K562 (cell line): ENCODE measurements around the gene AMELY. TPM values are rescaled to one million over a fixed set of nuclear protein-coding genes. Genes with fewer than 3 reads are reported as not detected.

Experiments used
- ATAC-seq: fragments of 200-7000 bp; cut with Tn5 transposase; 3 replicates; pipeline ENCODE4 v1.9.1; 2020; ENCODE audit warnings: moderate library complexity
- BruUV-seq: library from RNA; stranded (reverse); fragments of 400-500 nt; replicated peaks from 2 replicates; lab custom pipeline; 2021; lab: Mats Ljungman, UMichigan
- CTCF ChIA-PET: fragments of 300-600 bp; formaldehyde crosslinking; extraction: SDS; loops from one replicate; lab custom pipeline; 2021; ENCODE audit warnings: low intra/inter-chr PET ratio; lab: Yijun Ruan, JAX
- POLR2A ChIA-PET: fragments of 300-600, 350-650 bp; sonication (Branson Sonifier 250); formaldehyde crosslinking; extraction: SDS; loops from one replicate; lab custom pipeline; 2021; ENCODE audit warnings: antibody characterized with exemption, inconsistent platforms; lab: Yijun Ruan, JAX
- DNase-seq, 4 experiments: peaks; one replicate each; pipeline versions ENCODE4 v3.0.0 to v3.0.0-alpha.2; 2011 to 2018; ENCODE audit warnings: low spot score in 3 of 4, mixed read lengths in 3 of 4; ENCODE audit errors: extremely low read depth in 1 of 4
- FAIRE-seq: peaks from 2 replicates; lab custom pipeline; 2011; peaks lifted over from hg19 to GRCh38; lab: Jason Lieb, UNC
- H2AFZ ChIP-seq: 2 replicates; pipeline ENCODE4 v1.6.0; 2011; ENCODE audit warnings: low read depth, low read length, control low read depth, inconsistent platforms
- H3K27ac ChIP-seq: fragments of 200-600 bp; 3 replicates; pipeline ENCODE4 v1.8.0; 2011; ENCODE audit warnings: low read depth, mild to moderate bottlenecking, control low read depth, inconsistent platforms, low read length, moderate library complexity, mixed read lengths; ENCODE audit errors: extremely low read depth
- H3K27me3 ChIP-seq, 2 experiments: fragments of 300-600 bp in 1 of 2; 2 replicates in 1 of 2; 3 replicates in 1 of 2; pipeline versions ENCODE4 v1.6.0 to v1.8.0; 2011; ENCODE audit warnings: inconsistent platforms in 2 of 2, low read length in 2 of 2, mild to moderate bottlenecking in 1 of 2, mixed read lengths in 1 of 2, moderate library complexity in 1 of 2; ENCODE audit not compliant: control insufficient read depth in 2 of 2, insufficient read depth in 2 of 2
- H3K36me3 ChIP-seq: fragments of 300-600 bp; 3 replicates; pipeline ENCODE4 v1.8.0; 2011; ENCODE audit warnings: mild to moderate bottlenecking, low read length, inconsistent platforms; ENCODE audit not compliant: control insufficient read depth, insufficient read depth
- H3K4me1 ChIP-seq, 2 experiments: fragments of 200-600 bp in 1 of 2; replicated peaks in 1 of 2; 2 replicates in 1 of 2; 3 replicates in 1 of 2; pipeline versions ENCODE4 v1.5.1 to v1.8.0; 2011; ENCODE audit warnings: inconsistent platforms in 2 of 2, low read length in 2 of 2, mild to moderate bottlenecking in 1 of 2, mixed read lengths in 1 of 2, moderate library complexity in 1 of 2; ENCODE audit not compliant: control insufficient read depth in 2 of 2, insufficient read depth in 2 of 2
- H3K4me2 ChIP-seq: 2 replicates; pipeline ENCODE4 v1.6.1; 2011; ENCODE audit warnings: low read length, control low read depth, inconsistent platforms, mixed read lengths; ENCODE audit not compliant: insufficient read depth
- H3K4me3 ChIP-seq: fragments of 200-600 bp; sonication (generic), shearing (Covaris generic); 2 replicates; pipeline ENCODE4 v1.5.1; 2016; ENCODE audit warnings: control low read depth, inconsistent platforms
- H3K79me2 ChIP-seq: fragments of 200-600 bp; 3 replicates; pipeline ENCODE4 v1.8.0; 2011; ENCODE audit warnings: low read length, inconsistent platforms; ENCODE audit not compliant: control insufficient read depth, insufficient read depth
- H3K9ac ChIP-seq, 2 experiments: 2 replicates each; pipeline versions ENCODE4 v1.6.0 to v1.6.1; 2011; ENCODE audit warnings: low read depth in 2 of 2, low read length in 2 of 2, control low read depth in 1 of 2, inconsistent platforms in 1 of 2, mild to moderate bottlenecking in 1 of 2, mixed read lengths in 1 of 2; ENCODE audit not compliant: insufficient read depth in 1 of 2
- H3K9me1 ChIP-seq: one replicate; pipeline ENCODE4 v1.6.0; 2011; ENCODE audit warnings: inconsistent platforms, mild to moderate bottlenecking, low read length, moderate library complexity; ENCODE audit not compliant: control insufficient read depth, insufficient read depth
- H3K9me3 ChIP-seq: replicated peaks from 2 replicates; pipeline ENCODE4 v1.5.1; 2011; ENCODE audit warnings: low read depth, low read length, inconsistent platforms; ENCODE audit not compliant: control insufficient read depth, insufficient read depth
- H4K20me1 ChIP-seq: replicated peaks from 2 replicates; pipeline ENCODE4 v1.6.1; 2011; ENCODE audit warnings: low read length, inconsistent platforms, mixed read lengths; ENCODE audit not compliant: control insufficient read depth, insufficient read depth
- ADNP ChIP-seq: fragments of 200-800 bp; sonication (Bioruptor generic); IDR thresholded peaks from 2 replicates; pipeline ENCODE4 v1.6.1; 2016; ENCODE audit warnings: missing genetic modification characterization, missing compliant biosample characterization
- ARID1B ChIP-seq: fragments of 450-650 bp; IDR thresholded peaks from 2 replicates; pipeline ENCODE4 v1.6.1; 2016; ENCODE audit warnings: antibody characterized with exemption, mild to moderate bottlenecking, inconsistent platforms
- DDX20 ChIP-seq: fragments of 450-650 bp; IDR thresholded peaks from 2 replicates; pipeline ENCODE4 v1.6.1; 2016; ENCODE audit warnings: missing genetic modification characterization, low read depth, mild to moderate bottlenecking, missing compliant biosample characterization, moderate library complexity
- DPF2 ChIP-seq: fragments of 450-650 bp; IDR thresholded peaks from 2 replicates; pipeline ENCODE4 v1.6.1; 2016
- MCM3 ChIP-seq: fragments of 450-650 bp; IDR thresholded peaks from 2 replicates; pipeline ENCODE4 v1.6.1; 2016
- NR0B1 ChIP-seq: fragments of 450-650 bp; IDR thresholded peaks from one replicate; pipeline ENCODE4 v1.6.1; 2018; ENCODE audit warnings: mild to moderate bottlenecking, moderate library complexity; ENCODE audit not compliant: partially characterized antibody
- POLR2B ChIP-seq: fragments of 450-650 bp; IDR thresholded peaks from 2 replicates; pipeline ENCODE4 v1.6.1; 2018; ENCODE audit warnings: low read depth; ENCODE audit not compliant: partially characterized antibody
- RCOR1 ChIP-seq, 2 experiments: IDR thresholded peaks; 2 replicates each; pipeline ENCODE4 v1.6.1; 2012; ENCODE audit warnings: low read depth in 2 of 2, low read length in 2 of 2, borderline replicate concordance in 1 of 2, improper control_type of control experiment in 1 of 2
- TRIM28 ChIP-seq: fragments of 450-650 bp; IDR thresholded peaks from 2 replicates; pipeline ENCODE4 v1.6.1; 2017
- ZNF253 ChIP-seq: fragments of 250-450 bp; sonication (Bioruptor Pico); conservative IDR thresholded peaks from 2 replicates; pipeline ENCODE4 v1.6.1; 2021; ENCODE audit warnings: mild to moderate bottlenecking
- WGBS: fragments of 100-300 bp; shearing (Covaris generic); methylation state at CpG from one replicate; pipeline ENCODE4 v1.1.6; 2016; ENCODE audit warnings: low coverage, mixed read lengths; ENCODE audit not compliant: insufficient coverage; ENCODE audit errors: missing lambda C conversion rate; 5-methylcytosine and 5-hydroxymethylcytosine counted together
- in situ Hi-C: fragments of 300-500 bp; cut with MboI; formaldehyde crosslinking; loops from 4 replicates; pipeline ENCODE4 v1.15.0; 2018; ENCODE audit warnings: inconsistent platforms, mixed read lengths
- intact Hi-C: fragments of 100-400 bp; cut with micrococcal nuclease; formaldehyde crosslinking; loops from 2 replicates; pipeline ENCODE4 v1.14.2; 2022
- polyA plus RNA-seq, 8 experiments: library from polyadenylated mRNA; depleted of rRNA in 4 of 8; stranded (reverse) in 5 of 8; unstranded in 3 of 8; fragments of >200 nt; fragmentation: Nextera tagmentation in 2 of 8; fragmentation: Illumina TruSeq in 1 of 8; extraction: Ambion mirVana in 2 of 8; extraction: Trizol in 1 of 8; gene quantifications; 2 replicates each; pipeline versions ENCODE4 v1.2.1 to v1.2.3, GENCODE V29; 2011 to 2014; ENCODE audit warnings: inconsistent platforms in 1 of 8, missing spikeins in 1 of 8
- total RNA-seq, 7 experiments: library from RNA; depleted of rRNA in 6 of 7; stranded (reverse); fragments of >200 nt in 6 of 7; fragmentation: Illumina TruSeq in 2 of 7; extraction: Trizol in 2 of 7; gene quantifications; 2 replicates each; pipeline versions ENCODE4 v1.2.1 to v1.2.3, GENCODE V29; 2011 to 2021; ENCODE audit warnings: low replicate concordance in 1 of 7
- TF ChIP-seq, protein P1 (sequence below), 2 experiments: fragments of 450-650 bp in 1 of 2; sonication (generic) in 1 of 2; formaldehyde crosslinking; conservative IDR thresholded peaks; 2 replicates each; pipeline versions ENCODE4 v1.4.0 to v1.8.1; 2020 to 2022; ENCODE audit warnings: mild to moderate bottlenecking in 1 of 2, missing genetic modification reagents in 1 of 2
- TF ChIP-seq, protein P2 (sequence below): IDR thresholded peaks from 2 replicates; pipeline ENCODE4 v1.6.1; 2016; ENCODE audit warnings: missing genetic modification characterization, missing compliant biosample characterization
- TF ChIP-seq, protein P3 (sequence below): fragments of 450-650 bp; IDR thresholded peaks from 2 replicates; pipeline ENCODE4 v1.7.0; 2016; ENCODE audit warnings: borderline replicate concordance

AMELY gene
- total and polyA plus RNA-seq, 9 of the 15 experiments (the other 6 are each of a cell fraction or from before 2014, with no cell fraction given), result not detected

GRCh38 chrY:6921061-6921460 lies 9.5 kb upstream of the AMELY start:
- H3K27ac ChIP-seq, result no peak overlapping the region
- H3K4me1 ChIP-seq, result no peaks in the 10 kb centered on the region
- no peak for FAIRE-seq
- BruUV-seq, result no TSS peak
- CTCF ChIA-PET, result no interaction called here
- H3K36me3 ChIP-seq, result no peaks in the 10 kb centered on the region
- POLR2A ChIA-PET, result no interaction called here
- H3K27me3 ChIP-seq, result no peaks in the 10 kb centered on the region
- no peaks in the 10 kb centered on the region for H4K20me1 ChIP-seq
- in situ Hi-C loops, result no loop called here
- no peak overlapping the region for H2AFZ ChIP-seq
- no peak for TF ChIP-seq NR0B1
- no peak for TF ChIP-seq TRIM28
- no peak for TF ChIP-seq ARID1B
- TF ChIP-seq POLR2B, result no peak
- no peak for TF ChIP-seq DPF2
- TF ChIP-seq ZNF253 (CRISPR knock-in tag), result no peak
- TF ChIP-seq, all 486 proteins: peak for 0
- WGBS, result no CpG with 5 or more reads among the region's 2 CpGs
- Histone ChIP-seq H3K79me2 (no peaks in the 10 kb centered on the region), H3K9me3 (no peaks in the 10 kb centered on the region), H3K9me1 (no peaks in the 10 kb centered on the region), H3K4me2 (no peak overlapping the region), H3K9ac (no peak overlapping the region), H3K4me3 (no peak overlapping the region)
- intact Hi-C loops, result no loop called here
- ATAC-seq, result no peak
- DNase-seq, result no peak

GRCh38 chrY:6913362-6913761 lies 1.8 kb upstream of the AMELY start:
- Histone ChIP-seq H3K27ac (no peak overlapping the region), H4K20me1 (no peaks in the 10 kb centered on the region), H3K4me1 (no peaks in the 10 kb centered on the region), H3K4me3 (no peak overlapping the region), H3K27me3 (no peaks in the 10 kb centered on the region), H3K79me2 (no peaks in the 10 kb centered on the region), H3K9me1 (no peaks in the 10 kb centered on the region), H3K9ac (no peak overlapping the region), H2AFZ (no peak overlapping the region), H3K36me3 (no peaks in the 10 kb centered on the region), H3K9me3 (no peaks in the 10 kb centered on the region), H3K4me2 (no peak overlapping the region)
- intact Hi-C loops, result no loop called here
- DNase-seq, result no peak
- no TSS peak for BruUV-seq
- ATAC-seq, result no peak
- in situ Hi-C loops, result no loop called here
- POLR2A ChIA-PET, result no interaction called here
- CTCF ChIA-PET, result no interaction called here
- no peak for FAIRE-seq
- no peak for TF ChIP-seq MCM3
- TF ChIP-seq, protein P1, sequence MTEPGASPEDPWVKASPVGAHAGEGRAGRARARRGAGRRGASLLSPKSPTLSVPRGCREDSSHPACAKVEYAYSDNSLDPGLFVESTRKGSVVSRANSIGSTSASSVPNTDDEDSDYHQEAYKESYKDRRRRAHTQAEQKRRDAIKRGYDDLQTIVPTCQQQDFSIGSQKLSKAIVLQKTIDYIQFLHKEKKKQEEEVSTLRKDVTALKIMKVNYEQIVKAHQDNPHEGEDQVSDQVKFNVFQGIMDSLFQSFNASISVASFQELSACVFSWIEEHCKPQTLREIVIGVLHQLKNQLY (CRISPR knock-in tag; conservative IDR thresholded peaks at IDR 0.05), result no peak
- no peak for TF ChIP-seq RCOR1 (IDR thresholded peaks at IDR 0.05; ENCODE audit: borderline replicate concordance in 1 of 2, low read depth in 2 of 2, low read length in 2 of 2)
- TF ChIP-seq ADNP (tag), result no peak
- TF ChIP-seq DDX20 (tag), result no peak
- TF ChIP-seq, protein P2, sequence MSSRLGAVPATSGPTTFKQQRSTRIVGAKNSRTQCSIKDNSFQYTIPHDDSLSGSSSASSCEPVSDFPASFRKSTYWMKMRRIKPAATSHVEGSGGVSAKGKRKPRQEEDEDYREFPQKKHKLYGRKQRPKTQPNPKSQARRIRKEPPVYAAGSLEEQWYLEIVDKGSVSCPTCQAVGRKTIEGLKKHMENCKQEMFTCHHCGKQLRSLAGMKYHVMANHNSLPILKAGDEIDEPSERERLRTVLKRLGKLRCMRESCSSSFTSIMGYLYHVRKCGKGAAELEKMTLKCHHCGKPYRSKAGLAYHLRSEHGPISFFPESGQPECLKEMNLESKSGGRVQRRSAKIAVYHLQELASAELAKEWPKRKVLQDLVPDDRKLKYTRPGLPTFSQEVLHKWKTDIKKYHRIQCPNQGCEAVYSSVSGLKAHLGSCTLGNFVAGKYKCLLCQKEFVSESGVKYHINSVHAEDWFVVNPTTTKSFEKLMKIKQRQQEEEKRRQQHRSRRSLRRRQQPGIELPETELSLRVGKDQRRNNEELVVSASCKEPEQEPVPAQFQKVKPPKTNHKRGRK, result no peak
- TF ChIP-seq, protein P3, sequence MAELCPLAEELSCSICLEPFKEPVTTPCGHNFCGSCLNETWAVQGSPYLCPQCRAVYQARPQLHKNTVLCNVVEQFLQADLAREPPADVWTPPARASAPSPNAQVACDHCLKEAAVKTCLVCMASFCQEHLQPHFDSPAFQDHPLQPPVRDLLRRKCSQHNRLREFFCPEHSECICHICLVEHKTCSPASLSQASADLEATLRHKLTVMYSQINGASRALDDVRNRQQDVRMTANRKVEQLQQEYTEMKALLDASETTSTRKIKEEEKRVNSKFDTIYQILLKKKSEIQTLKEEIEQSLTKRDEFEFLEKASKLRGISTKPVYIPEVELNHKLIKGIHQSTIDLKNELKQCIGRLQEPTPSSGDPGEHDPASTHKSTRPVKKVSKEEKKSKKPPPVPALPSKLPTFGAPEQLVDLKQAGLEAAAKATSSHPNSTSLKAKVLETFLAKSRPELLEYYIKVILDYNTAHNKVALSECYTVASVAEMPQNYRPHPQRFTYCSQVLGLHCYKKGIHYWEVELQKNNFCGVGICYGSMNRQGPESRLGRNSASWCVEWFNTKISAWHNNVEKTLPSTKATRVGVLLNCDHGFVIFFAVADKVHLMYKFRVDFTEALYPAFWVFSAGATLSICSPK, result no peak
